HEK293 (cell line): ENCODE measurements around the gene PACSIN2.

Source experiments
- CTCF ChIA-PET: fragments of 350-600 bp; formaldehyde crosslinking; extraction: SDS; loops from one replicate; lab custom pipeline; 2021; ENCODE audit warnings: antibody characterized with exemption; lab: Yijun Ruan, JAX
- POLR2A ChIA-PET: fragments of 300-600 bp; formaldehyde crosslinking; extraction: SDS; loops from one replicate; lab custom pipeline; 2020; ENCODE audit warnings: antibody characterized with exemption, inconsistent platforms; lab: Yijun Ruan, JAX
- H3K27ac ChIP-seq: fragments of 200-500 bp; sonication (Bioruptor generic); 2 replicates; pipeline ENCODE4 v1.5.1; 2014; ENCODE audit warnings: low read depth, low read length, control low read depth, inconsistent platforms; ENCODE audit errors: extremely low read depth
- H3K36me3 ChIP-seq, 2 experiments: fragments of 200-500 bp in 1 of 2; sonication (Bioruptor generic) in 1 of 2; 1 replicate in 1 of 2; 2 replicates in 1 of 2; pipeline ENCODE4 v1.5.1; 2014 to 2017; ENCODE audit warnings: inconsistent platforms in 2 of 2, low read length in 2 of 2; ENCODE audit not compliant: control insufficient read depth in 2 of 2, insufficient read depth in 1 of 2
- H3K4me1 ChIP-seq: fragments of 200-500 bp; sonication (Bioruptor generic); 2 replicates; pipeline ENCODE4 v1.5.1; 2014; ENCODE audit warnings: mild to moderate bottlenecking, low read length, inconsistent platforms; ENCODE audit not compliant: control insufficient read depth, insufficient read depth
- H3K4me3 ChIP-seq: 2 replicates; pipeline ENCODE4 v1.5.1; 2011; ENCODE audit warnings: low read depth, mild to moderate bottlenecking, control low read depth, low read length, moderate library complexity
- H3K9me3 ChIP-seq: fragments of 200-500 bp; sonication (Bioruptor generic); 2 replicates; pipeline ENCODE4 v1.5.1; 2014; ENCODE audit warnings: low read depth, low read length, inconsistent platforms; ENCODE audit not compliant: control insufficient read depth, insufficient read depth
- BCL11B ChIP-seq: fragments of 450-650 bp; formaldehyde crosslinking; IDR thresholded peaks from 2 replicates; pipeline ENCODE4 v1.5.1; 2016; ENCODE audit warnings: low read depth, missing biosample characterization, missing genetic modification characterization
- REPIN1 ChIP-seq: fragments of 450-650 bp; formaldehyde crosslinking; IDR thresholded peaks from 2 replicates; pipeline ENCODE4 v1.5.1; 2017; ENCODE audit warnings: missing biosample characterization, missing genetic modification characterization, low read depth
- SETDB1 ChIP-seq: IDR thresholded peaks from one replicate; pipeline ENCODE4 v1.6.1; 2017; ENCODE audit warnings: mild to moderate bottlenecking, low read length, moderate library complexity, mixed read lengths; ENCODE audit not compliant: insufficient read length
- SP7 ChIP-seq: fragments of 450-650 bp; formaldehyde crosslinking; IDR thresholded peaks from 2 replicates; pipeline ENCODE4 v1.5.1; 2016; ENCODE audit warnings: missing biosample characterization, missing genetic modification characterization
- TCF7L2 ChIP-seq: IDR thresholded peaks from 2 replicates; pipeline ENCODE4 v1.6.1; 2011; ENCODE audit warnings: low read depth, mild to moderate bottlenecking, inconsistent platforms, low read length, moderate library complexity, borderline replicate concordance
- ZEB2 ChIP-seq: fragments of 450-650 bp; formaldehyde crosslinking; IDR thresholded peaks from 2 replicates; pipeline ENCODE4 v1.5.1; 2016; ENCODE audit warnings: missing biosample characterization, missing genetic modification characterization
- ZNF175 ChIP-seq: fragments of 450-650 bp; formaldehyde crosslinking; IDR thresholded peaks from 2 replicates; pipeline ENCODE4 v1.5.1; 2016; ENCODE audit warnings: missing biosample characterization, missing genetic modification characterization
- ZNF302 ChIP-seq: fragments of 450-650 bp; formaldehyde crosslinking; IDR thresholded peaks from 2 replicates; pipeline ENCODE4 v1.5.1; 2016; ENCODE audit warnings: missing biosample characterization, missing genetic modification characterization, low read depth
- ZNF335 ChIP-seq: fragments of 450-650 bp; formaldehyde crosslinking; conservative IDR thresholded peaks from 2 replicates; pipeline ENCODE4 v1.5.1; 2016; ENCODE audit warnings: missing biosample characterization, missing genetic modification characterization
- ZNF366 ChIP-seq: fragments of 450-650 bp; formaldehyde crosslinking; conservative IDR thresholded peaks from 2 replicates; pipeline ENCODE4 v1.5.1; 2016; ENCODE audit warnings: missing biosample characterization, missing genetic modification characterization
- ZNF423 ChIP-seq: fragments of 450-650 bp; formaldehyde crosslinking; IDR thresholded peaks from 2 replicates; pipeline ENCODE4 v1.5.1; 2016; ENCODE audit warnings: missing biosample characterization, missing genetic modification characterization
- ZNF596 ChIP-seq: fragments of 450-650 bp; IDR thresholded peaks from 2 replicates; pipeline ENCODE4 v1.5.0; 2018; ENCODE audit warnings: missing biosample characterization, mild to moderate bottlenecking, missing genetic modification characterization, moderate library complexity
- ZNF623 ChIP-seq: fragments of 450-650 bp; formaldehyde crosslinking; IDR thresholded peaks from 2 replicates; pipeline ENCODE4 v1.5.1; 2016; ENCODE audit warnings: missing biosample characterization, missing genetic modification characterization
- ZNF624 ChIP-seq: fragments of 450-650 bp; formaldehyde crosslinking; IDR thresholded peaks from 2 replicates; pipeline ENCODE4 v1.5.1; 2017; ENCODE audit warnings: missing biosample characterization, missing genetic modification characterization
- ZNF658 ChIP-seq: fragments of 450-650 bp; formaldehyde crosslinking; IDR thresholded peaks from 2 replicates; pipeline ENCODE4; 2016; ENCODE audit warnings: missing biosample characterization, missing genetic modification characterization
- ZNF777 ChIP-seq: fragments of 450-650 bp; formaldehyde crosslinking; IDR thresholded peaks from 2 replicates; pipeline ENCODE4 v1.5.1; 2017; ENCODE audit warnings: missing biosample characterization, missing genetic modification characterization, borderline replicate concordance
- ZNF785 ChIP-seq: fragments of 450-650 bp; formaldehyde crosslinking; IDR thresholded peaks from 2 replicates; pipeline ENCODE4 v1.5.1; 2016; ENCODE audit warnings: missing biosample characterization, missing genetic modification characterization
- ZNF837 ChIP-seq: fragments of 450-650 bp; formaldehyde crosslinking; IDR thresholded peaks from 2 replicates; pipeline ENCODE4 v1.5.1; 2016; ENCODE audit warnings: missing biosample characterization, missing genetic modification characterization
- TF ChIP-seq, protein P1 (sequence below): fragments of 450-650 bp; formaldehyde crosslinking; IDR thresholded peaks from 2 replicates; pipeline ENCODE4 v1.5.1; 2017; ENCODE audit warnings: missing biosample characterization, missing genetic modification characterization
- TF ChIP-seq, protein P2 (sequence below): fragments of 450-650 bp; formaldehyde crosslinking; IDR thresholded peaks from 2 replicates; pipeline ENCODE4 v1.5.1; 2016; ENCODE audit warnings: missing biosample characterization, missing genetic modification characterization
- TF ChIP-seq, protein P3 (sequence below): fragments of 450-650 bp; formaldehyde crosslinking; IDR thresholded peaks from 2 replicates; pipeline ENCODE4 v1.5.1; 2016; ENCODE audit warnings: missing biosample characterization, missing genetic modification characterization
- TF ChIP-seq, protein P4 (sequence below): fragments of 450-650 bp; formaldehyde crosslinking; IDR thresholded peaks from 2 replicates; pipeline ENCODE4 v1.5.1; 2017; ENCODE audit warnings: missing biosample characterization, missing genetic modification characterization
- TF ChIP-seq, protein P5 (sequence below): fragments of 450-650 bp; formaldehyde crosslinking; IDR thresholded peaks from 2 replicates; pipeline ENCODE4 v1.5.1; 2016; ENCODE audit warnings: missing biosample characterization, missing genetic modification characterization

Gene PACSIN2

DNA sequence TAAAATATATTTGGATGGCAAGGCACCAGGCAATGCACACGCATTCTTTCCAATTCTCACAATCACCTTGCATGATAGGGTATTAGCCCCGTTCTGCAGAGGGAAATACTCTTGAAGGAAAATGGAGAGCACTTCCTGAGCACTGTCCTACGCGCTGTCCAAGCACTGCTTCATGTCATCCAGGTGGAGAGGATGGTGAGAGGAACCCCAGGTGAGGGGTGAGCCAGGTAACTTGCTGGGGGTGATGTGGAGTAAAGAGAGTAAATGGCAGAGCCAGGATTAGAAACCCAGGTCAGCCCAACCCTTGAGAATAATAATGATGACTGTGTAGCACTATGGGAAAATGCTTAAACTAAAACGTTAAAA is 711 bp upstream of the PACSIN2 start (continued):
- TF ChIP-seq ZNF596, result no peak
- TF ChIP-seq, protein P1, sequence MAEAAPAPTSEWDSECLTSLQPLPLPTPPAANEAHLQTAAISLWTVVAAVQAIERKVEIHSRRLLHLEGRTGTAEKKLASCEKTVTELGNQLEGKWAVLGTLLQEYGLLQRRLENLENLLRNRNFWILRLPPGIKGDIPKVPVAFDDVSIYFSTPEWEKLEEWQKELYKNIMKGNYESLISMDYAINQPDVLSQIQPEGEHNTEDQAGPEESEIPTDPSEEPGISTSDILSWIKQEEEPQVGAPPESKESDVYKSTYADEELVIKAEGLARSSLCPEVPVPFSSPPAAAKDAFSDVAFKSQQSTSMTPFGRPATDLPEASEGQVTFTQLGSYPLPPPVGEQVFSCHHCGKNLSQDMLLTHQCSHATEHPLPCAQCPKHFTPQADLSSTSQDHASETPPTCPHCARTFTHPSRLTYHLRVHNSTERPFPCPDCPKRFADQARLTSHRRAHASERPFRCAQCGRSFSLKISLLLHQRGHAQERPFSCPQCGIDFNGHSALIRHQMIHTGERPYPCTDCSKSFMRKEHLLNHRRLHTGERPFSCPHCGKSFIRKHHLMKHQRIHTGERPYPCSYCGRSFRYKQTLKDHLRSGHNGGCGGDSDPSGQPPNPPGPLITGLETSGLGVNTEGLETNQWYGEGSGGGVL (tag by site-specific recombination), result no peak
- TF ChIP-seq ZNF623 (tag by site-specific recombination), result no peak
- TF ChIP-seq ZNF335, result no peak
- TF ChIP-seq, protein P2, sequence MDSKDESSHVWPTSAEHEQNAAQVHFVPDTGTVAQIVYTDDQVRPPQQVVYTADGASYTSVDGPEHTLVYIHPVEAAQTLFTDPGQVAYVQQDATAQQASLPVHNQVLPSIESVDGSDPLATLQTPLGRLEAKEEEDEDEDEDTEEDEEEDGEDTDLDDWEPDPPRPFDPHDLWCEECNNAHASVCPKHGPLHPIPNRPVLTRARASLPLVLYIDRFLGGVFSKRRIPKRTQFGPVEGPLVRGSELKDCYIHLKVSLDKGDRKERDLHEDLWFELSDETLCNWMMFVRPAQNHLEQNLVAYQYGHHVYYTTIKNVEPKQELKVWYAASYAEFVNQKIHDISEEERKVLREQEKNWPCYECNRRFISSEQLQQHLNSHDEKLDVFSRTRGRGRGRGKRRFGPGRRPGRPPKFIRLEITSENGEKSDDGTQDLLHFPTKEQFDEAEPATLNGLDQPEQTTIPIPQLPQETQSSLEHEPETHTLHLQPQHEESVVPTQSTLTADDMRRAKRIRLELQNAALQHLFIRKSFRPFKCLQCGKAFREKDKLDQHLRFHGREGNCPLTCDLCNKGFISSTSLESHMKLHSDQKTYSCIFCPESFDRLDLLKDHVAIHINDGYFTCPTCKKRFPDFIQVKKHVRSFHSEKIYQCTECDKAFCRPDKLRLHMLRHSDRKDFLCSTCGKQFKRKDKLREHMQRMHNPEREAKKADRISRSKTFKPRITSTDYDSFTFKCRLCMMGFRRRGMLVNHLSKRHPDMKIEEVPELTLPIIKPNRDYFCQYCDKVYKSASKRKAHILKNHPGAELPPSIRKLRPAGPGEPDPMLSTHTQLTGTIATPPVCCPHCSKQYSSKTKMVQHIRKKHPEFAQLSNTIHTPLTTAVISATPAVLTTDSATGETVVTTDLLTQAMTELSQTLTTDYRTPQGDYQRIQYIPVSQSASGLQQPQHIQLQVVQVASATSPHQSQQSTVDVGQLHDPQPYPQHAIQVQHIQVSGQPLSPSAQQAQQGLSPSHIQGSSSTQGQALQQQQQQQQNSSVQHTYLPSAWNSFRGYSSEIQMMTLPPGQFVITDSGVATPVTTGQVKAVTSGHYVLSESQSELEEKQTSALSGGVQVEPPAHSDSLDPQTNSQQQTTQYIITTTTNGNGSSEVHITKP (tag by site-specific recombination), result no peak
- TF ChIP-seq, protein P3, sequence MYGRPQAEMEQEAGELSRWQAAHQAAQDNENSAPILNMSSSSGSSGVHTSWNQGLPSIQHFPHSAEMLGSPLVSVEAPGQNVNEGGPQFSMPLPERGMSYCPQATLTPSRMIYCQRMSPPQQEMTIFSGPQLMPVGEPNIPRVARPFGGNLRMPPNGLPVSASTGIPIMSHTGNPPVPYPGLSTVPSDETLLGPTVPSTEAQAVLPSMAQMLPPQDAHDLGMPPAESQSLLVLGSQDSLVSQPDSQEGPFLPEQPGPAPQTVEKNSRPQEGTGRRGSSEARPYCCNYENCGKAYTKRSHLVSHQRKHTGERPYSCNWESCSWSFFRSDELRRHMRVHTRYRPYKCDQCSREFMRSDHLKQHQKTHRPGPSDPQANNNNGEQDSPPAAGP, result 0 out of 2 replicates have a peak, but pooled peaks have one; percentile 1
- TF ChIP-seq ZEB2 (tag by site-specific recombination), result no peak
- TF ChIP-seq, all 188 proteins: peak for 6

DNA sequence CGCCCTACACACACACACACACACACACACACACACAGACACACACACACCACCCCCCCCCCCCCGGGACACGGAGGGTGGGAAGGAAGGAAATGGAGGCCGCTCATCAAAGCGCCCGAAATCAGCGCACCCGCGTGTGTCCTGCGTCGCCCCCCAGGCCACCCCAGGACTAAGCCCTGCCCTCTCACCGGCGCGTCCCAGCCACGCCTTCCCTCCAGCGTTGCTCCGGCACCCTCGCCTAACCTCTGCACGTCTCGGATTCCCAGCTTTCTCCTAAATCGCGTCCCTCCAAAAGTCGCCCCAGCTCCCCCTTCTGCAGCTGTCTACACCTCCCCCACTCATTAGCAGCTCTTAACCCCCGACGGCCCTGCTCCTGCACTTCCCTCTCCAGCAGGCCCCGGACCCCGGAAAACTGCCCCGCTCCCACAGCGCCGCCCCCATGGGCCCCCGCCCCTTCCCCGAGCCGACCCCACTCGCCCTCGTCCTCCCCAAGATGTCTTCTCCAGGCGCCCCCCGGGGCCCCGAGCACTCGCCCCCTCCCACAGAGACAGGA is 557 bp downstream of the PACSIN2 start:
- H3K9me3 ChIP-seq, result no peaks in the 10 kb centered on the region
- H3K27ac ChIP-seq, result peak overlapping the region; percentile 72
- H3K36me3 ChIP-seq, result no peaks in the 10 kb centered on the region
- H3K4me3 ChIP-seq, result peak overlapping the region; percentile 90
- ChIA-PET POLR2A (interaction anchor here (0.6 to 4.7 kb wide), 33 partner anchors 9 to 1361 kb away, joined by 3 to 67 read pairs (median 4); no protein-coding TSS in a partner anchor), CTCF (interaction anchor here (0.6 to 1.6 kb wide), 5 partner anchors 8 to 147 kb away, joined by 4 to 6 read pairs (median 5); no protein-coding TSS in a partner anchor)
- H3K4me1 ChIP-seq, result peaks cover 8% of the 10 kb centered on the region
- TF ChIP-seq ZNF423 (tag by site-specific recombination), result no peak
- TF ChIP-seq ZNF175 (tag by site-specific recombination), result no peak
- no peak for TF ChIP-seq ZNF624
- no peak for TF ChIP-seq SETDB1
- TF ChIP-seq, protein P3, result peak; percentile 26; the same call in 1 of the 2 replicates
- TF ChIP-seq, protein P4, sequence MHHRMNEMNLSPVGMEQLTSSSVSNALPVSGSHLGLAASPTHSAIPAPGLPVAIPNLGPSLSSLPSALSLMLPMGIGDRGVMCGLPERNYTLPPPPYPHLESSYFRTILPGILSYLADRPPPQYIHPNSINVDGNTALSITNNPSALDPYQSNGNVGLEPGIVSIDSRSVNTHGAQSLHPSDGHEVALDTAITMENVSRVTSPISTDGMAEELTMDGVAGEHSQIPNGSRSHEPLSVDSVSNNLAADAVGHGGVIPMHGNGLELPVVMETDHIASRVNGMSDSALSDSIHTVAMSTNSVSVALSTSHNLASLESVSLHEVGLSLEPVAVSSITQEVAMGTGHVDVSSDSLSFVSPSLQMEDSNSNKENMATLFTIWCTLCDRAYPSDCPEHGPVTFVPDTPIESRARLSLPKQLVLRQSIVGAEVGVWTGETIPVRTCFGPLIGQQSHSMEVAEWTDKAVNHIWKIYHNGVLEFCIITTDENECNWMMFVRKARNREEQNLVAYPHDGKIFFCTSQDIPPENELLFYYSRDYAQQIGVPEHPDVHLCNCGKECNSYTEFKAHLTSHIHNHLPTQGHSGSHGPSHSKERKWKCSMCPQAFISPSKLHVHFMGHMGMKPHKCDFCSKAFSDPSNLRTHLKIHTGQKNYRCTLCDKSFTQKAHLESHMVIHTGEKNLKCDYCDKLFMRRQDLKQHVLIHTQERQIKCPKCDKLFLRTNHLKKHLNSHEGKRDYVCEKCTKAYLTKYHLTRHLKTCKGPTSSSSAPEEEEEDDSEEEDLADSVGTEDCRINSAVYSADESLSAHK, result no peak
- TF ChIP-seq ZNF302, result no peak
- no peak; the same call in 1 of the 2 replicates for TF ChIP-seq SP7 (tag by site-specific recombination)
- TF ChIP-seq TCF7L2, result 0 out of 2 replicates have a peak, but pooled peaks have one; percentile 28
- peak; percentile 47; the same call in 1 of the 2 replicates for TF ChIP-seq ZNF777 (tag by site-specific recombination)
- TF ChIP-seq, protein P5, sequence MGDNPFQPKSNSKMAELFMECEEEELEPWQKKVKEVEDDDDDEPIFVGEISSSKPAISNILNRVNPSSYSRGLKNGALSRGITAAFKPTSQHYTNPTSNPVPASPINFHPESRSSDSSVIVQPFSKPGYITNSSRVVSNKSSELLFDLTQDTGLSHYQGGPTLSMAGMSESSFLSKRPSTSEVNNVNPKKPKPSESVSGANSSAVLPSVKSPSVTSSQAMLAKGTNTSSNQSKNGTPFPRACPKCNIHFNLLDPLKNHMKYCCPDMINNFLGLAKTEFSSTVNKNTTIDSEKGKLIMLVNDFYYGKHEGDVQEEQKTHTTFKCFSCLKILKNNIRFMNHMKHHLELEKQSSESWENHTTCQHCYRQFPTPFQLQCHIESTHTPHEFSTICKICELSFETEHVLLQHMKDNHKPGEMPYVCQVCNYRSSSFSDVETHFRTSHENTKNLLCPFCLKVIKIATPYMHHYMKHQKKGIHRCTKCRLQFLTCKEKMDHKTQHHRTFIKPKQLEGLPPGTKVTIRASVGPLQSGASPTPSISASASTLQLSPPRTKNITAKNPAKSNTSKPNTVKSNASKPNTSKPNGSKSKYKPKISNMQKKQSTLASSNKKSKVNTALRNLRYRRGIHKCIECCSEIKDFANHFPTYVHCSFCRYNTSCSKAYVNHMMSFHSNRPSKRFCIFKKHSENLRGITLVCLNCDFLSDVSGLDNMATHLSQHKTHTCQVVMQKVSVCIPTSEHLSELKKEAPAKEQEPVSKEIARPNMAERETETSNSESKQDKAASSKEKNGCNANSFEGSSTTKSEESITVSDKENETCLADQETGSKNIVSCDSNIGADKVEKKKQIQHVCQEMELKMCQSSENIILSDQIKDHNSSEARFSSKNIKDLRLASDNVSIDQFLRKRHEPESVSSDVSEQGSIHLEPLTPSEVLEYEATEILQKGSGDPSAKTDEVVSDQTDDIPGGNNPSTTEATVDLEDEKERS (tag by site-specific recombination), result no peak
- TF ChIP-seq BCL11B (tag by site-specific recombination), result peak; percentile 47; the same call in 1 of the 2 replicates
- no peak for TF ChIP-seq ZNF837 (tag by site-specific recombination)
- no peak for TF ChIP-seq ZNF785
- no peak for TF ChIP-seq ZNF658
- no peak for TF ChIP-seq ZNF366
- no peak for TF ChIP-seq REPIN1 (tag by site-specific recombination)
- no peak for TF ChIP-seq ZNF596
